HEK293 (cell line): ENCODE measurements around the gene DIDO1.

Experiments
- CTCF ChIP-seq: fragments of 450-650 bp; formaldehyde crosslinking; IDR thresholded peaks from 2 replicates; pipeline ENCODE4 v1.5.1; 2016; ENCODE audit warnings: missing biosample characterization, missing genetic modification characterization
- ELK4 ChIP-seq: IDR thresholded peaks from 2 replicates; pipeline ENCODE4 v1.6.1; 2011; ENCODE audit warnings: mild to moderate bottlenecking, low read depth, low read length, borderline replicate concordance
- PATZ1 ChIP-seq: fragments of 450-650 bp; formaldehyde crosslinking; IDR thresholded peaks from 2 replicates; pipeline ENCODE4 v1.5.1; 2016; ENCODE audit warnings: missing biosample characterization, missing genetic modification characterization
- PRDM1 ChIP-seq: fragments of 450-650 bp; formaldehyde crosslinking; IDR thresholded peaks from 2 replicates; pipeline ENCODE4; 2016; ENCODE audit warnings: missing biosample characterization, missing genetic modification characterization
- PRDM4 ChIP-seq: fragments of 450-650 bp; formaldehyde crosslinking; IDR thresholded peaks from 2 replicates; pipeline ENCODE4 v1.5.1; 2017; ENCODE audit warnings: missing biosample characterization, missing genetic modification characterization
- REST ChIP-seq: fragments of 450-650 bp; formaldehyde crosslinking; IDR thresholded peaks from 2 replicates; pipeline ENCODE4 v1.5.1; 2016; ENCODE audit warnings: missing biosample characterization, missing genetic modification characterization
- YY1 ChIP-seq: fragments of 450-650 bp; formaldehyde crosslinking; IDR thresholded peaks from 2 replicates; pipeline ENCODE4 v1.5.1; 2018; ENCODE audit warnings: missing biosample characterization, missing genetic modification characterization
- ZBTB44 ChIP-seq: fragments of 450-650 bp; IDR thresholded peaks from 2 replicates; pipeline ENCODE4 v1.5.1; 2018; ENCODE audit warnings: missing biosample characterization, mild to moderate bottlenecking, missing genetic modification characterization
- ZNF146 ChIP-seq: fragments of 450-650 bp; formaldehyde crosslinking; IDR thresholded peaks from 2 replicates; pipeline ENCODE4 v1.5.1; 2016; ENCODE audit warnings: missing biosample characterization, missing genetic modification characterization
- ZNF274 ChIP-seq, 2 experiments: fragments of 200-500 bp in 1 of 2; fragments of 450-650 bp in 1 of 2; sonication (Bioruptor generic) in 1 of 2; formaldehyde crosslinking in 1 of 2; IDR thresholded peaks; 2 replicates each; pipeline versions ENCODE4 v1.5.1 to v1.6.1; 2014 to 2016; ENCODE audit warnings: borderline replicate concordance in 1 of 2, inconsistent platforms in 1 of 2, low read length in 1 of 2, missing biosample characterization in 1 of 2, missing genetic modification characterization in 1 of 2
- ZNF449 ChIP-seq: fragments of 450-650 bp; formaldehyde crosslinking; IDR thresholded peaks from 2 replicates; pipeline ENCODE4 v1.5.1; 2017; ENCODE audit warnings: missing biosample characterization, mild to moderate bottlenecking, missing genetic modification characterization, moderate library complexity
- ZNF76 ChIP-seq: fragments of 450-650 bp; formaldehyde crosslinking; IDR thresholded peaks from 2 replicates; pipeline ENCODE4; 2016; ENCODE audit warnings: low read depth, missing biosample characterization, missing genetic modification characterization, borderline replicate concordance

- TF ChIP-seq CTCF (tag by site-specific recombination) (no peak), PRDM1 (tag by site-specific recombination) (no peak), ZBTB44 (tag by site-specific recombination) (no peak), REST (tag by site-specific recombination) (no peak), ZNF76 (tag by site-specific recombination) (no peak), ZNF449 (tag by site-specific recombination) (no peak), PATZ1 (tag by site-specific recombination) (no peak), PRDM4 (tag by site-specific recombination) (no peak), ELK4 (no peak), YY1 (tag by site-specific recombination) (no peak), ZNF274 (IDR thresholded peaks at IDR 0.05; ENCODE audit: low read length) (no peak), ZNF274 (tag by site-specific recombination; IDR thresholded peaks at IDR 0.05; ENCODE audit: borderline replicate concordance) (no peak), ZNF146 (tag by site-specific recombination) (no peak)
Observed at GRCh38 chr20:62872862-62873261, 53.4 kb downstream of the DIDO1 start.
